ENCODE data around the gene LNPK. TPM values are rescaled to one million over a fixed set of nuclear protein-coding genes. Genes with fewer than 3 reads are reported as not detected.

Gene LNPK
- total RNA-seq, 1 donor from 2014 or later: 36.1 TPM

DNA sequence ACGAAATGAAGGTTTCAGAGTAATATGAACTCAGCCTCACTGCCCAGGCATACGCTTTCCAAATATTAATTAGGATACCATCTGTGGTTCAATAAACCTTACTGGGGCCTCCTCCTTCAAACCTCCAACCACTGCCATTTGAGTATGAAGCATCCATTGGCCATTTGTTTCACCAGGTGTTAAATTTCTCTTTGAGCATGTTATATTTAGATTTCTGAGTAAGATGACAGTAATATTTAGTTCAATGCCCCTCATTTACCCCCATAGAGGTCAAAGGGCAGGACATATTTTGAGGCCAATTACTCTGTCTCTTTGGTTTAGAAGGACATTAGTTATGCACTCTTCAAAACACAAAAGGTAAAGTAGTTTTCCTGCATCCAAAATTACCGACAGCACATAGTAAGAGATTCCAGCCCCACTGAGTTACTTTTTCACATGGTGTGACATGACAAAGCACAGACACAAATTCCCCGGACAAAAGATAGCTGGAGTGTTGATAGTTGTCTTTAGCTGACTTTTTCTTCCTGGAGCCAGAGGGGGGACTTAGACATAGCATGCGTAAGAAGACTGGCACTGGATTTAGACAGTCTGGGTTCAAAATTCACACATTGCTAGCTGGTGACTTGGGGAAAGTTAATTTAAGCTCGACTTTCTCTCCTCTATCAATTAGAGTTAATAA is 33.1 kb upstream of the LNPK start:
- TF ChIP-seq CTCF (IDR thresholded peaks at IDR 0.05): no peak
- no peak overlapping the region for H3K27ac ChIP-seq
- no peaks in the 10 kb centered on the region for H3K36me3 ChIP-seq
- H3F3A ChIP-seq (ENCODE audit: low read depth): no peaks in the 10 kb centered on the region
- H4K20me1 ChIP-seq (ENCODE audit: low read depth): no peaks in the 10 kb centered on the region
- no peak overlapping the region for H2AFZ ChIP-seq (replicated peaks)
- no peaks in the 10 kb centered on the region for H3K4me1 Mint-ChIP-seq
- no peaks in the 10 kb centered on the region for H3K36me3 Mint-ChIP-seq
- no peaks in the 10 kb centered on the region for H3K9me3 Mint-ChIP-seq
- no peak overlapping the region for H3K4me3 ChIP-seq
- H3K27me3 ChIP-seq: peaks cover 19% of the 10 kb centered on the region
- peaks cover 4% of the 10 kb centered on the region for H3K27me3 Mint-ChIP-seq (ENCODE audit: insufficient read depth, low read depth)
- no peak overlapping the region for H3K27ac Mint-ChIP-seq
- H3K9me3 ChIP-seq (ENCODE audit: low read depth): no peaks in the 10 kb centered on the region
- H3K4me1 ChIP-seq: no peaks in the 10 kb centered on the region
- H3K4me3 Mint-ChIP-seq: no peak overlapping the region
- H3K4me2 ChIP-seq: no peak overlapping the region
- no peak overlapping the region for H3K9ac ChIP-seq
- no peak for DNase-seq (ENCODE audit: low spot score)
- H3K79me2 ChIP-seq (ENCODE audit: low read depth): no peaks in the 10 kb centered on the region

DNA sequence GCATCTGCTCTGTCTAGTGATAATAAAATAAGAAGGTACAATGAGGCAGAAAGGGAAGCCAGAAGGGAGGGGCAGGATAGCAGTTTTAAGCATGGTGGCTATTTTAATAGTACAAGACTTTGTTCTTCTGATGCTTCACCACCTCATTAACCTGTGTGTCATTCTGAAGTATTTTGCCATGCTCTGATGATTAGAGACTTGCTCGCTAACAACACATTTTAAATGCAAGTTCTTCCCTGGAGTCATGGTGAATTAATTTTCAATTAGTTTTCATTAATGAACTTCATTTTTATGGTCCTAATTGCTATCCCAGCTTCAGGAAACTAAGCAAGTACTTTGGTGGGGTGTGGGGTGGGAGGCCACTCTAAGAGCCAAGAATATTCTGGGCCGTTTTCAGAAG is 25.7 kb upstream of the LNPK start:
- Mint-ChIP-seq H3K27me3 (ENCODE audit: insufficient read depth, low read depth) (peaks cover 4% of the 10 kb centered on the region), H3K36me3 (no peaks in the 10 kb centered on the region), H3K4me1 (no peaks in the 10 kb centered on the region), H3K9me3 (no peaks in the 10 kb centered on the region), H3K27ac (no peak overlapping the region), H3K4me3 (no peak overlapping the region)
- no peaks in the 10 kb centered on the region for H3K36me3 ChIP-seq
- no peaks in the 10 kb centered on the region for H3K9me3 ChIP-seq (ENCODE audit: low read depth)
- no peak overlapping the region for H3K4me3 ChIP-seq
- peaks cover 40% of the 10 kb centered on the region for H3K27me3 ChIP-seq
- H3K79me2 ChIP-seq (ENCODE audit: low read depth): no peaks in the 10 kb centered on the region
- H4K20me1 ChIP-seq (ENCODE audit: low read depth): no peaks in the 10 kb centered on the region
- TF ChIP-seq EZH2phosphoT487 (IDR thresholded peaks at IDR 0.05): no peak
- no peak for TF ChIP-seq CTCF (IDR thresholded peaks at IDR 0.05)
- TF ChIP-seq EZH2 (IDR thresholded peaks at IDR 0.05): no peak
- H3K4me2 ChIP-seq: no peak overlapping the region
- H2AFZ ChIP-seq (replicated peaks): no peak overlapping the region
- H3F3A ChIP-seq (ENCODE audit: low read depth): no peaks in the 10 kb centered on the region
- no peak overlapping the region for H3K27ac ChIP-seq
- DNase-seq (ENCODE audit: low spot score): no peak
- no peaks in the 10 kb centered on the region for H3K4me1 ChIP-seq
- no peak overlapping the region for H3K9ac ChIP-seq

GRCh38 chr2:176025932-176026331 is 23.9 kb upstream of the LNPK start:
- Mint-ChIP-seq H3K4me1 (no peaks in the 10 kb centered on the region), H3K27ac (no peak overlapping the region), H3K4me3 (no peak overlapping the region), H3K27me3 (ENCODE audit: insufficient read depth, low read depth) (peaks cover 4% of the 10 kb centered on the region), H3K9me3 (no peaks in the 10 kb centered on the region), H3K36me3 (no peaks in the 10 kb centered on the region)
- Histone ChIP-seq H3K27me3 (peaks cover 35% of the 10 kb centered on the region), H3F3A (ENCODE audit: low read depth) (no peaks in the 10 kb centered on the region), H4K20me1 (ENCODE audit: low read depth) (no peaks in the 10 kb centered on the region), H3K9me3 (ENCODE audit: low read depth) (no peaks in the 10 kb centered on the region), H3K79me2 (ENCODE audit: low read depth) (no peaks in the 10 kb centered on the region), H3K27ac (no peak overlapping the region), H3K36me3 (no peaks in the 10 kb centered on the region), H2AFZ (replicated peaks) (no peak overlapping the region), H3K4me3 (no peak overlapping the region), H3K9ac (no peak overlapping the region), H3K4me1 (no peaks in the 10 kb centered on the region), H3K4me2 (no peak overlapping the region)
- no peak for DNase-seq (ENCODE audit: low spot score)
- TF ChIP-seq EZH2 (IDR thresholded peaks at IDR 0.05): no peak

DNA sequence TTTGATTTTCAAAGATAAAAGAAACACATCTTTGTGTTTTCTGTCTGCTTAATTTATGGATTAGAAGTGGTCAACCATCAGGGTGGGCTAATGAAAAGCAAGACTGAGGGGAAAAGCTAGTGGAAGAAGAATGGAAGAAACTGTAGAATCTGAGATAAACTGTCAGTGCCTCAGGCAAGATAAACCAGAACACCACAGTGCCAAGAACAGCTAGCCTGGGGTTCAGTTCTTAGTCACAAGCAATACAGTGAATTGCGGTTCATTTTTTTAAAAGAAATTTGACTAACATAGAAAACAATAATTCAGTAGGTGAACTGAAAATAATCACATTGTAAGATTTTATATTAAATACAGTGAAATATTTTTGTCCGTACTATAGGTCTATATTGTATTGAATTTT is 22.0 kb upstream of the LNPK start:
- Histone ChIP-seq H3K4me3 (no peak overlapping the region), H4K20me1 (ENCODE audit: low read depth) (no peaks in the 10 kb centered on the region), H3K4me1 (no peaks in the 10 kb centered on the region), H3K79me2 (ENCODE audit: low read depth) (no peaks in the 10 kb centered on the region), H2AFZ (replicated peaks) (no peak overlapping the region), H3K36me3 (no peaks in the 10 kb centered on the region), H3K27me3 (peaks cover 35% of the 10 kb centered on the region), H3K9me3 (ENCODE audit: low read depth) (no peaks in the 10 kb centered on the region), H3K4me2 (no peak overlapping the region), H3F3A (ENCODE audit: low read depth) (no peaks in the 10 kb centered on the region), H3K9ac (no peak overlapping the region), H3K27ac (no peak overlapping the region)
- Mint-ChIP-seq H3K9me3 (no peaks in the 10 kb centered on the region), H3K4me1 (no peaks in the 10 kb centered on the region), H3K27me3 (ENCODE audit: insufficient read depth, low read depth) (no peaks in the 10 kb centered on the region), H3K27ac (no peak overlapping the region), H3K4me3 (no peak overlapping the region), H3K36me3 (no peaks in the 10 kb centered on the region)
- no peak for DNase-seq (ENCODE audit: low spot score)
- no peak for TF ChIP-seq EZH2phosphoT487 (IDR thresholded peaks at IDR 0.05)
- no peak for TF ChIP-seq CTCF (IDR thresholded peaks at IDR 0.05)
- no peak for TF ChIP-seq EZH2 (IDR thresholded peaks at IDR 0.05)
